Lower lobe of right lung (tissue), 2 donors: Measurements from ENCODE around the gene POU6F2. TPM values are rescaled to one million over a fixed set of nuclear protein-coding genes. Genes with fewer than 3 reads are reported as not detected.

Experiments
- ATAC-seq, 2 donors: fragments of 200-7000 bp; cut with Tn5 transposase; one replicate each; pipeline ENCODE4 v1.9.1; 2020 to 2022; ENCODE audit warnings: mild to moderate bottlenecking in 2 of 2, moderate library complexity in 2 of 2
- DNase-seq: peaks from one replicate; pipeline ENCODE4 v3.0.0-alpha.2; 2020
- H3K27ac ChIP-seq: fragments of 200-600 bp; one replicate; pipeline ENCODE4 v1.8.0; 2022
- H3K27me3 ChIP-seq: fragments of 200-600 bp; one replicate; pipeline ENCODE4 v1.8.0; 2022; ENCODE audit warnings: low read depth
- H3K36me3 ChIP-seq: fragments of 200-600 bp; one replicate; pipeline ENCODE4 v1.8.0; 2022; ENCODE audit warnings: mild to moderate bottlenecking
- H3K4me1 ChIP-seq: fragments of 200-600 bp; one replicate; pipeline ENCODE4 v1.8.0; 2022
- H3K4me3 ChIP-seq: fragments of 200-600 bp; one replicate; pipeline ENCODE4 v1.8.0; 2022; ENCODE audit warnings: mild to moderate bottlenecking
- H3K9me3 ChIP-seq: fragments of 200-600 bp; one replicate; pipeline ENCODE4 v1.8.0; 2022
- CTCF ChIP-seq: fragments of 200-600 bp; IDR thresholded peaks from one replicate; pipeline ENCODE4 v1.8.0; 2022; ENCODE audit warnings: antibody characterized with exemption, mild to moderate bottlenecking
- intact Hi-C: fragments of 100-400 bp; cut with DNase I; formaldehyde crosslinking; loops from one replicate; pipeline ENCODE4 v1.11.0; 2022
- total RNA-seq: library from RNA; stranded (reverse); fragmentation: NEBNext Ultra II Directional; extraction: Animal tissue kit (Norgen Biotek cat#: 25700); gene quantifications from one replicate; pipeline ENCODE4 v1.2.1, GENCODE V29; 2021
- donor health status: DM: no; HTN: yes; CAD: no; lungs with severe emphysema.

Gene POU6F2
- total RNA-seq, 1 donor from 2014 or later = not detected

GRCh38 chr7:39137480-39137879 is 159.8 kb downstream of the POU6F2 start:
- DNase-seq = no peak
- TF ChIP-seq CTCF = no peak
- no peak overlapping the region for H3K4me3 ChIP-seq
- no peaks in the 10 kb centered on the region for H3K36me3 ChIP-seq
- no peak overlapping the region for H3K27ac ChIP-seq
- no peaks in the 10 kb centered on the region for H3K9me3 ChIP-seq
- no peak for ATAC-seq
- no peaks in the 10 kb centered on the region for H3K4me1 ChIP-seq
- no peaks in the 10 kb centered on the region for H3K27me3 ChIP-seq
- intact Hi-C loops = no loop called here

- TF ChIP-seq CTCF = no peak
- Histone ChIP-seq H3K9me3 (no peaks in the 10 kb centered on the region), H3K27me3 (no peaks in the 10 kb centered on the region), H3K27ac (no peak overlapping the region), H3K36me3 (no peaks in the 10 kb centered on the region), H3K4me3 (no peak overlapping the region), H3K4me1 (no peaks in the 10 kb centered on the region)
- DNase-seq = no peak
- ATAC-seq = no peak
- intact Hi-C loops = no loop called here
Measured at GRCh38 chr7:39142750-39143149, 165.0 kb downstream of the POU6F2 start.

- Histone ChIP-seq H3K4me3 (no peak overlapping the region), H3K27me3 (no peaks in the 10 kb centered on the region), H3K27ac (no peak overlapping the region), H3K4me1 (no peaks in the 10 kb centered on the region), H3K9me3 (no peaks in the 10 kb centered on the region), H3K36me3 (no peaks in the 10 kb centered on the region)
- TF ChIP-seq CTCF = no peak
- intact Hi-C loops = no loop called here
- peak in 1 of 2 donors; percentile 65 for ATAC-seq
- no peak for DNase-seq
Measured at GRCh38 chr7:39144420-39144819, 166.7 kb downstream of the POU6F2 start.

- no peak for TF ChIP-seq CTCF
- H3K27ac ChIP-seq = no peak overlapping the region
- no peaks in the 10 kb centered on the region for H3K9me3 ChIP-seq
- H3K4me3 ChIP-seq = no peak overlapping the region
- H3K4me1 ChIP-seq = no peaks in the 10 kb centered on the region
- ATAC-seq (peak in 1 of 2 donors; percentile 50), DNase-seq (no peak)
- no peaks in the 10 kb centered on the region for H3K36me3 ChIP-seq
- intact Hi-C loops = no loop called here
- no peaks in the 10 kb centered on the region for H3K27me3 ChIP-seq
Measured at GRCh38 chr7:39145283-39145682, 167.6 kb downstream of the POU6F2 start.

- DNase-seq = no peak
- no peaks in the 10 kb centered on the region for H3K27me3 ChIP-seq
- no peak overlapping the region for H3K4me3 ChIP-seq
- no peak for ATAC-seq
- no peak overlapping the region for H3K27ac ChIP-seq
- TF ChIP-seq CTCF = no peak
- intact Hi-C loops = no loop called here
- no peaks in the 10 kb centered on the region for H3K9me3 ChIP-seq
- H3K36me3 ChIP-seq = no peaks in the 10 kb centered on the region
- no peaks in the 10 kb centered on the region for H3K4me1 ChIP-seq
Measured at GRCh38 chr7:39145935-39146334, 168.2 kb downstream of the POU6F2 start.

GRCh38 chr7:39152701-39153100 is 175.0 kb downstream of the POU6F2 start:
- no peak for TF ChIP-seq CTCF
- Histone ChIP-seq H3K9me3 (no peaks in the 10 kb centered on the region), H3K36me3 (no peaks in the 10 kb centered on the region), H3K27me3 (no peaks in the 10 kb centered on the region), H3K27ac (no peak overlapping the region), H3K4me1 (no peaks in the 10 kb centered on the region), H3K4me3 (no peak overlapping the region)
- intact Hi-C loops = no loop called here
- ATAC-seq (no peak), DNase-seq (no peak)
